ENCODE data around the gene TCEA2. TPM values are rescaled to one million over a fixed set of nuclear protein-coding genes. Genes with fewer than 3 reads are reported as not detected.

TCEA2 gene
- total and polyA plus RNA-seq, 9 of the 15 experiments (the other 6 are each of a cell fraction or from before 2014, with no cell fraction given), result 1.4 to 28.7 (median 5.4) TPM

DNA sequence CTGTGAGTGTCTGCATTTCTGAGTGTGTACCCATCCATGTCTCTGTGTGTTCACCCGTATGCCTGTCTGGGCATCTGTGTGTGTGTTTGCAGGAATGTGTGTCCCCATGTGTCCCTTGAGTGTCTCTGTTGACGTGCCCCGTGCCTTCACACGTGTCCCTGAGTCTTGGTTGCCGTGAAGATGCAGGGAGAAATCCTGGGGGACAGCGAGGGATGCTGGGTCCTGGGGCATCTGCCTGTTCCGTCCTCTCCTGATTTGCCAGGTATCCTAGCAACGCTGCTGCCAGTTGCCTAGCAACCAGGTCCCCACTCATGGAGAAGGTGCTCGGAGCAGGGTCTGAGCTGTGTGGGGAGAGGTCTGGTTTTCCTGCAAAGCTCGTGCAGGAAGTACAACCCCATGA, 27.2 kb downstream of the TCEA2 start:
- ChIA-PET POLR2A (no interaction called here), CTCF (ENCODE audit: low intra/inter-chr PET ratio) (no interaction called here)
- Histone ChIP-seq H3K27me3 (ENCODE audit: control insufficient read depth in 2 of 2, insufficient read depth in 2 of 2, low read length in 2 of 2) (peaks cover 0 to 23% of the 10 kb centered on the region in 2 experiments; a peak in 2 of 5 replicates), H3K36me3 (ENCODE audit: control insufficient read depth, insufficient read depth, low read length) (no peaks in the 10 kb centered on the region), H3K27ac (ENCODE audit: extremely low read depth, low read depth, low read length) (no peak overlapping the region), H3K9ac (ENCODE audit: insufficient read depth in 1 of 2, low read depth in 2 of 2, low read length in 2 of 2) (no peak overlapping the region), H3K4me2 (ENCODE audit: insufficient read depth, low read length) (no peak overlapping the region), H2AFZ (ENCODE audit: low read depth, low read length) (no peak overlapping the region), H3K4me1 (replicated peaks in 1 of 2; ENCODE audit: control insufficient read depth in 2 of 2, insufficient read depth in 2 of 2, low read length in 2 of 2) (peaks cover 0 to 26% of the 10 kb centered on the region in 2 experiments; a peak in 2 of 5 replicates), H4K20me1 (replicated peaks; ENCODE audit: control insufficient read depth, insufficient read depth, low read length) (peaks cover 9% of the 10 kb centered on the region; the same call in 1 of the 2 replicates), H3K4me3 (no peak overlapping the region), H3K9me1 (ENCODE audit: control insufficient read depth, insufficient read depth, low read length) (no peaks in the 10 kb centered on the region), H3K9me3 (replicated peaks; ENCODE audit: control insufficient read depth, insufficient read depth, low read depth, low read length) (peaks cover 2% of the 10 kb centered on the region; the same call in 1 of the 2 replicates), H3K79me2 (ENCODE audit: control insufficient read depth, insufficient read depth, low read length) (no peaks in the 10 kb centered on the region)
- BruUV-seq (replicated peaks), result no TSS peak
- in situ Hi-C loops (cut with MboI), result no loop called here
- 2% methylated on average over 10 of the region's 10 CpGs for WGBS (ENCODE audit: insufficient coverage, low coverage, missing lambda C conversion rate)
- FAIRE-seq, result peak; percentile 11
- ATAC-seq, result peak; percentile 78
- peak; percentile 54 to 71 (median 62) for DNase-seq (ENCODE audit: extremely low read depth in 1 of 4, low spot score in 3 of 4)
- intact Hi-C loops (cut with micrococcal nuclease), result no loop called here
- TF ChIP-seq RFX1 (IDR thresholded peaks at IDR 0.05), result peak; percentile 98
- no peak for TF ChIP-seq ZNF232 (CRISPR knock-in tag; IDR thresholded peaks at IDR 0.05)
- no peak for TF ChIP-seq YY1 (IDR thresholded peaks at IDR 0.05; ENCODE audit: borderline replicate concordance in 1 of 3, control insufficient read depth in 1 of 3, extremely low read depth in 1 of 3, insufficient read depth in 3 of 3, insufficient read length in 1 of 3, insufficient replicate concordance in 2 of 3, low read depth in 1 of 3, low read length in 2 of 3)
- no peak for TF ChIP-seq BRF1 (IDR thresholded peaks at IDR 0.05; ENCODE audit: borderline replicate concordance, extremely low read depth, insufficient read length)
- TF ChIP-seq, protein P1, sequence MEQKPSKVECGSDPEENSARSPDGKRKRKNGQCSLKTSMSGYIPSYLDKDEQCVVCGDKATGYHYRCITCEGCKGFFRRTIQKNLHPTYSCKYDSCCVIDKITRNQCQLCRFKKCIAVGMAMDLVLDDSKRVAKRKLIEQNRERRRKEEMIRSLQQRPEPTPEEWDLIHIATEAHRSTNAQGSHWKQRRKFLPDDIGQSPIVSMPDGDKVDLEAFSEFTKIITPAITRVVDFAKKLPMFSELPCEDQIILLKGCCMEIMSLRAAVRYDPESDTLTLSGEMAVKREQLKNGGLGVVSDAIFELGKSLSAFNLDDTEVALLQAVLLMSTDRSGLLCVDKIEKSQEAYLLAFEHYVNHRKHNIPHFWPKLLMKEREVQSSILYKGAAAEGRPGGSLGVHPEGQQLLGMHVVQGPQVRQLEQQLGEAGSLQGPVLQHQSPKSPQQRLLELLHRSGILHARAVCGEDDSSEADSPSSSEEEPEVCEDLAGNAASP (IDR thresholded peaks at IDR 0.05), result no peak
- TF ChIP-seq SRSF7 (optimal IDR thresholded peaks at IDR 0.05; ENCODE audit: low read depth, low read length), result no peak
- TF ChIP-seq TEAD1 (CRISPR knock-in tag; IDR thresholded peaks at IDR 0.05), result 0 out of 4 replicates have a peak, but pooled peaks of 1 of the 2 experiments have one; percentile 25
- TF ChIP-seq ELF4 (CRISPR knock-in tag; IDR thresholded peaks at IDR 0.05), result no peak
- no peak for TF ChIP-seq RBM25 (IDR thresholded peaks at IDR 0.05; ENCODE audit: low read depth, low read length, severe bottlenecking)
- TF ChIP-seq SMARCA4 (IDR thresholded peaks at IDR 0.05), result no peak
- TF ChIP-seq TOE1 (IDR thresholded peaks at IDR 0.05; ENCODE audit: borderline replicate concordance), result no peak
- no peak for TF ChIP-seq TOE1 (CRISPR knock-in tag; IDR thresholded peaks at IDR 0.05; ENCODE audit: borderline replicate concordance, low read depth)
- no peak for TF ChIP-seq SMARCE1 (IDR thresholded peaks at IDR 0.05)
- TF ChIP-seq GTF2A2 (tag; IDR thresholded peaks at IDR 0.05), result no peak
- 0 out of 2 replicates have a peak, but pooled peaks have one; percentile 64 for TF ChIP-seq MXI1 (IDR thresholded peaks at IDR 0.05; ENCODE audit: low read depth, low read length)
- TF ChIP-seq RBM14 (IDR thresholded peaks at IDR 0.05; ENCODE audit: borderline replicate concordance, insufficient read depth, low read depth, low read length), result no peak
- TF ChIP-seq, protein P2, sequence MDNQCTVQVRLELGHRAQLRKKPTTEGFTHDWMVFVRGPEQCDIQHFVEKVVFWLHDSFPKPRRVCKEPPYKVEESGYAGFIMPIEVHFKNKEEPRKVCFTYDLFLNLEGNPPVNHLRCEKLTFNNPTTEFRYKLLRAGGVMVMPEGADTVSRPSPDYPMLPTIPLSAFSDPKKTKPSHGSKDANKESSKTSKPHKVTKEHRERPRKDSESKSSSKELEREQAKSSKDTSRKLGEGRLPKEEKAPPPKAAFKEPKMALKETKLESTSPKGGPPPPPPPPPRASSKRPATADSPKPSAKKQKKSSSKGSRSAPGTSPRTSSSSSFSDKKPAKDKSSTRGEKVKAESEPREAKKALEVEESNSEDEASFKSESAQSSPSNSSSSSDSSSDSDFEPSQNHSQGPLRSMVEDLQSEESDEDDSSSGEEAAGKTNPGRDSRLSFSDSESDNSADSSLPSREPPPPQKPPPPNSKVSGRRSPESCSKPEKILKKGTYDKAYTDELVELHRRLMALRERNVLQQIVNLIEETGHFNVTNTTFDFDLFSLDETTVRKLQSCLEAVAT (IDR thresholded peaks at IDR 0.05), result no peak
- peak; percentile 65; the same call in 1 of the 2 replicates for TF ChIP-seq BMI1 (IDR thresholded peaks at IDR 0.05; ENCODE audit: low read length)
- TF ChIP-seq HSF4 (CRISPR knock-in tag; IDR thresholded peaks at IDR 0.05; ENCODE audit: borderline replicate concordance), result no peak
- no peak for TF ChIP-seq ZBTB7A (IDR thresholded peaks at IDR 0.05; ENCODE audit: borderline replicate concordance, control insufficient read depth, low read depth, low read length)
- no peak for TF ChIP-seq ARID1B (IDR thresholded peaks at IDR 0.05)
- no peak for TF ChIP-seq BRD4 (IDR thresholded peaks at IDR 0.05)
